ENCODE data around the gene TTC3. TPM values are rescaled to one million over a fixed set of nuclear protein-coding genes. Genes with fewer than 3 reads are reported as not detected.

TTC3 gene
- total RNA-seq, 1 experiment from 2014 or later: 29.0 TPM

DNA sequence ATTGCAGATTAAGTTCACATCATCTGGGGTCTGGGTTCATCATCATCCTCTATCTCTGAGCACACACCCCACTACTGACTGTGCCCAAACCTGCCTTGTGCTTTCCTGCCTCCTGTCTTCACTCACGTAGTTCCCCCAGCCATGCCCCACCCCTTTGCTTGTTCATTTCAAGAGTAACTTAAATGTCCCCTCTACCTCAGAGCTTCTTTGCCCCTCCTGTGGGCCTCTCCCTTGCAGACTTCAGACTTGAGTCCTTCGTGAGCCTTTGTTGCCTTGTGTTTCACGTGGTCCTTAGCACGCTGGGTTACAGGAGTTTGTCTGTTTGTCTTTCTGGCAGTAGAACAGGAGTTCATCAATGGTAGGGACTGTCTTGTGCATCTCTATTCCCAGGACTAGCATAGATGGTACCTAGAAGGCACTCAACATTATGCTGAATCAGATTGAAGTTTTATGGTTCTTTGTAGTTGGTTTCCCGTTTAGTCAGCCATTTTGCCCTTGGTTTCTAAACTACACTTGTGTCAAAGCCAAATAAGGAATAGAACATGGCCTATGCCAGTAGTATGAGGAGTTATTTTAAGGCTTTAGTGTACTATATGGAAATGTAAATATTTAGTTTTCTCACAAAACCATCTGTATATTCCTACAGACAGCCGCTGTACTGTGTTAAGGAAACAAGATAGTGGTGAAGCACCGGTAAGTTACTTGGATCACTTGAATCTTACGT, 86.2 kb downstream of the TTC3 start:
- H3K27me3 Mint-ChIP-seq (ENCODE audit: low read depth): no peaks in the 10 kb centered on the region
- peaks cover 9% of the 10 kb centered on the region for H3K4me1 Mint-ChIP-seq
- H3K27ac Mint-ChIP-seq: no peak overlapping the region
- DNase-seq (ENCODE audit: low spot score): no peak
- H3K36me3 Mint-ChIP-seq: 0 out of 2 replicates have a peak, but pooled peaks cover 9% of the 10 kb centered on the region
- H3K4me3 Mint-ChIP-seq: no peak overlapping the region
- CTCF ChIA-PET: interaction anchor here (1.1 kb wide), 1 partner anchor 182 kb away, joined by 4 read pairs; no protein-coding TSS in a partner anchor
- ATAC-seq: no peak
- H3K9me3 Mint-ChIP-seq: no peaks in the 10 kb centered on the region
- POLR2A ChIA-PET: no interaction called here
- TF ChIP-seq JUN (CRISPR knock-in tag; IDR thresholded peaks at IDR 0.05): no peak
- TF ChIP-seq, protein P1, sequence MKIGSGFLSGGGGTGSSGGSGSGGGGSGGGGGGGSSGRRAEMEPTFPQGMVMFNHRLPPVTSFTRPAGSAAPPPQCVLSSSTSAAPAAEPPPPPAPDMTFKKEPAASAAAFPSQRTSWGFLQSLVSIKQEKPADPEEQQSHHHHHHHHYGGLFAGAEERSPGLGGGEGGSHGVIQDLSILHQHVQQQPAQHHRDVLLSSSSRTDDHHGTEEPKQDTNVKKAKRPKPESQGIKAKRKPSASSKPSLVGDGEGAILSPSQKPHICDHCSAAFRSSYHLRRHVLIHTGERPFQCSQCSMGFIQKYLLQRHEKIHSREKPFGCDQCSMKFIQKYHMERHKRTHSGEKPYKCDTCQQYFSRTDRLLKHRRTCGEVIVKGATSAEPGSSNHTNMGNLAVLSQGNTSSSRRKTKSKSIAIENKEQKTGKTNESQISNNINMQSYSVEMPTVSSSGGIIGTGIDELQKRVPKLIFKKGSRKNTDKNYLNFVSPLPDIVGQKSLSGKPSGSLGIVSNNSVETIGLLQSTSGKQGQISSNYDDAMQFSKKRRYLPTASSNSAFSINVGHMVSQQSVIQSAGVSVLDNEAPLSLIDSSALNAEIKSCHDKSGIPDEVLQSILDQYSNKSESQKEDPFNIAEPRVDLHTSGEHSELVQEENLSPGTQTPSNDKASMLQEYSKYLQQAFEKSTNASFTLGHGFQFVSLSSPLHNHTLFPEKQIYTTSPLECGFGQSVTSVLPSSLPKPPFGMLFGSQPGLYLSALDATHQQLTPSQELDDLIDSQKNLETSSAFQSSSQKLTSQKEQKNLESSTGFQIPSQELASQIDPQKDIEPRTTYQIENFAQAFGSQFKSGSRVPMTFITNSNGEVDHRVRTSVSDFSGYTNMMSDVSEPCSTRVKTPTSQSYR (CRISPR knock-in tag; IDR thresholded peaks at IDR 0.05): no peak
- TF ChIP-seq, protein P2, sequence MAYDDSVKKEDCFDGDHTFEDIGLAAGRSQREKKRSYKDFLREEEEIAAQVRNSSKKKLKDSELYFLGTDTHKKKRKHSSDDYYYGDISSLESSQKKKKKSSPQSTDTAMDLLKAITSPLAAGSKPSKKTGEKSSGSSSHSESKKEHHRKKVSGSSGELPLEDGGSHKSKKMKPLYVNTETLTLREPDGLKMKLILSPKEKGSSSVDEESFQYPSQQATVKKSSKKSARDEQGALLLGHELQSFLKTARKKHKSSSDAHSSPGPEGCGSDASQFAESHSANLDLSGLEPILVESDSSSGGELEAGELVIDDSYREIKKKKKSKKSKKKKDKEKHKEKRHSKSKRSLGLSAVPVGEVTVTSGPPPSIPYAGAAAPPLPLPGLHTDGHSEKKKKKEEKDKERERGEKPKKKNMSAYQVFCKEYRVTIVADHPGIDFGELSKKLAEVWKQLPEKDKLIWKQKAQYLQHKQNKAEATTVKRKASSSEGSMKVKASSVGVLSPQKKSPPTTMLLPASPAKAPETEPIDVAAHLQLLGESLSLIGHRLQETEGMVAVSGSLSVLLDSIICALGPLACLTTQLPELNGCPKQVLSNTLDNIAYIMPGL (CRISPR knock-in tag; IDR thresholded peaks at IDR 0.05): no peak
- no peak for TF ChIP-seq NFYB (CRISPR knock-in tag; conservative IDR thresholded peaks at IDR 0.05; ENCODE audit: low read depth)
- TF ChIP-seq, protein P3, sequence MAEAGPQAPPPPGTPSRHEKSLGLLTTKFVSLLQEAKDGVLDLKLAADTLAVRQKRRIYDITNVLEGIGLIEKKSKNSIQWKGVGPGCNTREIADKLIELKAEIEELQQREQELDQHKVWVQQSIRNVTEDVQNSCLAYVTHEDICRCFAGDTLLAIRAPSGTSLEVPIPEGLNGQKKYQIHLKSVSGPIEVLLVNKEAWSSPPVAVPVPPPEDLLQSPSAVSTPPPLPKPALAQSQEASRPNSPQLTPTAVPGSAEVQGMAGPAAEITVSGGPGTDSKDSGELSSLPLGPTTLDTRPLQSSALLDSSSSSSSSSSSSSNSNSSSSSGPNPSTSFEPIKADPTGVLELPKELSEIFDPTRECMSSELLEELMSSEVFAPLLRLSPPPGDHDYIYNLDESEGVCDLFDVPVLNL (CRISPR knock-in tag; IDR thresholded peaks at IDR 0.05; ENCODE audit: borderline replicate concordance, low read depth): no peak
- no peak for TF ChIP-seq ZBTB21 (CRISPR knock-in tag; IDR thresholded peaks at IDR 0.05; ENCODE audit: borderline replicate concordance)
- no peak for TF ChIP-seq E2F5 (CRISPR knock-in tag; IDR thresholded peaks at IDR 0.05)
- TF ChIP-seq, protein P4, sequence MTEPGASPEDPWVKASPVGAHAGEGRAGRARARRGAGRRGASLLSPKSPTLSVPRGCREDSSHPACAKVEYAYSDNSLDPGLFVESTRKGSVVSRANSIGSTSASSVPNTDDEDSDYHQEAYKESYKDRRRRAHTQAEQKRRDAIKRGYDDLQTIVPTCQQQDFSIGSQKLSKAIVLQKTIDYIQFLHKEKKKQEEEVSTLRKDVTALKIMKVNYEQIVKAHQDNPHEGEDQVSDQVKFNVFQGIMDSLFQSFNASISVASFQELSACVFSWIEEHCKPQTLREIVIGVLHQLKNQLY (CRISPR knock-in tag; IDR thresholded peaks at IDR 0.05): no peak
- no peak for TF ChIP-seq OVOL2 (CRISPR knock-in tag; IDR thresholded peaks at IDR 0.05; ENCODE audit: borderline replicate concordance)
- TF ChIP-seq FOXP1 (CRISPR knock-in tag; IDR thresholded peaks at IDR 0.05; ENCODE audit: borderline replicate concordance): no peak
- no peak for TF ChIP-seq ZNF121 (CRISPR knock-in tag; IDR thresholded peaks at IDR 0.05)
- TF ChIP-seq, protein P5, sequence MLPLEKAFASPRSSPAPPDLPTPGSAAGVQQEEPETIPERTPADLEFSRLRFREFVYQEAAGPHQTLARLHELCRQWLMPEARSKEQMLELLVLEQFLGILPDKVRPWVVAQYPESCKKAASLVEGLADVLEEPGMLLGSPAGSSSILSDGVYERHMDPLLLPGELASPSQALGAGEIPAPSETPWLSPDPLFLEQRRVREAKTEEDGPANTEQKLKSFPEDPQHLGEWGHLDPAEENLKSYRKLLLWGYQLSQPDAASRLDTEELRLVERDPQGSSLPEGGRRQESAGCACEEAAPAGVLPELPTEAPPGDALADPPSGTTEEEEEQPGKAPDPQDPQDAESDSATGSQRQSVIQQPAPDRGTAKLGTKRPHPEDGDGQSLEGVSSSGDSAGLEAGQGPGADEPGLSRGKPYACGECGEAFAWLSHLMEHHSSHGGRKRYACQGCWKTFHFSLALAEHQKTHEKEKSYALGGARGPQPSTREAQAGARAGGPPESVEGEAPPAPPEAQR (CRISPR knock-in tag; IDR thresholded peaks at IDR 0.05): no peak
- TF ChIP-seq, protein P6, sequence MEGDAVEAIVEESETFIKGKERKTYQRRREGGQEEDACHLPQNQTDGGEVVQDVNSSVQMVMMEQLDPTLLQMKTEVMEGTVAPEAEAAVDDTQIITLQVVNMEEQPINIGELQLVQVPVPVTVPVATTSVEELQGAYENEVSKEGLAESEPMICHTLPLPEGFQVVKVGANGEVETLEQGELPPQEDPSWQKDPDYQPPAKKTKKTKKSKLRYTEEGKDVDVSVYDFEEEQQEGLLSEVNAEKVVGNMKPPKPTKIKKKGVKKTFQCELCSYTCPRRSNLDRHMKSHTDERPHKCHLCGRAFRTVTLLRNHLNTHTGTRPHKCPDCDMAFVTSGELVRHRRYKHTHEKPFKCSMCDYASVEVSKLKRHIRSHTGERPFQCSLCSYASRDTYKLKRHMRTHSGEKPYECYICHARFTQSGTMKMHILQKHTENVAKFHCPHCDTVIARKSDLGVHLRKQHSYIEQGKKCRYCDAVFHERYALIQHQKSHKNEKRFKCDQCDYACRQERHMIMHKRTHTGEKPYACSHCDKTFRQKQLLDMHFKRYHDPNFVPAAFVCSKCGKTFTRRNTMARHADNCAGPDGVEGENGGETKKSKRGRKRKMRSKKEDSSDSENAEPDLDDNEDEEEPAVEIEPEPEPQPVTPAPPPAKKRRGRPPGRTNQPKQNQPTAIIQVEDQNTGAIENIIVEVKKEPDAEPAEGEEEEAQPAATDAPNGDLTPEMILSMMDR (IDR thresholded peaks at IDR 0.05): no peak
- no peak for TF ChIP-seq FOXJ3 (CRISPR knock-in tag; IDR thresholded peaks at IDR 0.05; ENCODE audit: borderline replicate concordance)
- no peak for TF ChIP-seq NFE2L1 (CRISPR knock-in tag; IDR thresholded peaks at IDR 0.05)

Data from WTC11 (cell line).